ENCODE data around the gene PCP2.

- TF ChIP-seq CTCF (conservative IDR thresholded peaks at IDR 0.05) (no peak), ZFX (IDR thresholded peaks at IDR 0.05) (no peak)
Observed at GRCh38 chr19:7600721-7601120, 32.8 kb downstream of the PCP2 start.
